ENCODE results near the gene SCAP.

Gene SCAP

GRCh38 chr3:47432673-47433072 is 43.1 kb downstream of the SCAP start:
- DNase-seq (ENCODE audit: low spot score), result no peak

- no peak for DNase-seq (ENCODE audit: low spot score)
Observed at GRCh38 chr3:47431225-47431624, 44.5 kb downstream of the SCAP start.

GRCh38 chr3:47430606-47431005 is 45.1 kb downstream of the SCAP start:
- no peak for DNase-seq (ENCODE audit: low spot score)

- no peak for DNase-seq (ENCODE audit: low spot score)
Observed at GRCh38 chr3:47429476-47430270, 46.1 kb downstream of the SCAP start.

- no peak for DNase-seq (ENCODE audit: low spot score)
Observed at GRCh38 chr3:47428662-47429061, 47.1 kb downstream of the SCAP start.

- no peak for DNase-seq (ENCODE audit: low spot score)
Observed at GRCh38 chr3:47427866-47428265, 47.9 kb downstream of the SCAP start.

- DNase-seq (ENCODE audit: low spot score), result no peak
Observed at GRCh38 chr3:47425959-47426358, 49.8 kb downstream of the SCAP start.

GRCh38 chr3:47425383-47425778 is 50.4 kb downstream of the SCAP start:
- DNase-seq (ENCODE audit: low spot score), result no peak

- DNase-seq (ENCODE audit: low spot score), result no peak
Observed at GRCh38 chr3:47424434-47425382, 51.0 kb downstream of the SCAP start.

- no peak for DNase-seq (ENCODE audit: low spot score)
Observed at GRCh38 chr3:47423548-47424145, 52.1 kb downstream of the SCAP start.

GRCh38 chr3:47422743-47423142 is 53.0 kb downstream of the SCAP start:
- no peak for DNase-seq (ENCODE audit: low spot score)

GRCh38 chr3:47421741-47422649 is 53.7 kb downstream of the SCAP start:
- no peak for DNase-seq (ENCODE audit: low spot score)

GRCh38 chr3:47420511-47421484 is 54.9 kb downstream of the SCAP start:
- peak; percentile 76 for DNase-seq (ENCODE audit: low spot score)

- DNase-seq (ENCODE audit: low spot score), result no peak
Observed at GRCh38 chr3:47420044-47420430, 55.7 kb downstream of the SCAP start.

- DNase-seq (ENCODE audit: low spot score), result no peak
Observed at GRCh38 chr3:47419083-47420043, 56.4 kb downstream of the SCAP start.

- no peak for DNase-seq (ENCODE audit: low spot score)
Observed at GRCh38 chr3:47418167-47419082, 57.3 kb downstream of the SCAP start.

- no peak for DNase-seq (ENCODE audit: low spot score)
Observed at GRCh38 chr3:47416041-47416440, 59.7 kb downstream of the SCAP start.

Data from SK-N-DZ (cell line).